Measurements from ENCODE around the gene VWC2. TPM values are rescaled to one million over a fixed set of nuclear protein-coding genes. Genes with fewer than 3 reads are reported as not detected.

Gene VWC2
- polyA plus RNA-seq, 1 of the 3 experiments (the other 2 are of a cell fraction), result not detected

- no peaks in the 10 kb centered on the region for H3K9me3 ChIP-seq
- H3F3A ChIP-seq (replicated peaks; ENCODE audit: insufficient read depth), result no peaks in the 10 kb centered on the region
- no peak for TF ChIP-seq REST (IDR thresholded peaks at IDR 0.05; ENCODE audit: low read depth, low read length)
- no peak for TF ChIP-seq EP300 (IDR thresholded peaks at IDR 0.05; ENCODE audit: borderline replicate concordance in 1 of 2, low read depth in 1 of 2, low read length in 1 of 2)
- no peak for TF ChIP-seq POLR2AphosphoS5 (IDR thresholded peaks at IDR 0.05; ENCODE audit: low read depth, low read length)
- no peak for TF ChIP-seq MAX (IDR thresholded peaks at IDR 0.05; ENCODE audit: low read depth)
- TF ChIP-seq GATA2 (CRISPR knock-in tag; IDR thresholded peaks at IDR 0.05), result no peak
- no peak for TF ChIP-seq RFX5 (IDR thresholded peaks at IDR 0.05; ENCODE audit: low read length)
- TF ChIP-seq SMC3 (IDR thresholded peaks at IDR 0.05; ENCODE audit: low read depth, low read length), result no peak
- TF ChIP-seq RXRA (IDR thresholded peaks at IDR 0.05; ENCODE audit: borderline replicate concordance, low read depth), result no peak
- no peak for TF ChIP-seq USF1 (IDR thresholded peaks at IDR 0.05; ENCODE audit: borderline replicate concordance, low read depth)
- no peak for TF ChIP-seq GABPA (IDR thresholded peaks at IDR 0.05; ENCODE audit: low read depth)
- no peak for TF ChIP-seq FOXJ3 (CRISPR knock-in tag; IDR thresholded peaks at IDR 0.05)
- H3K9me2 ChIP-seq, result no peaks in the 10 kb centered on the region
- H3K9ac ChIP-seq, result no peak overlapping the region
- no peaks in the 10 kb centered on the region for H3K36me3 ChIP-seq (replicated peaks in 1 of 2; ENCODE audit: control insufficient read depth in 1 of 2, insufficient read depth in 2 of 2, low read length in 1 of 2)
- no peak for DNase-seq
- no peak overlapping the region for H2AFZ ChIP-seq (ENCODE audit: low read depth)
- WGBS (ENCODE audit: low lambda C conversion rate), result 5% methylated on average over 3 of the region's 3 CpGs
- CTCF ChIA-PET, result no interaction called here
- H3K4me1 ChIP-seq (ENCODE audit: control insufficient read depth in 1 of 2, insufficient read depth in 2 of 2, low read depth in 1 of 2, low read length in 1 of 2), result no peaks in the 10 kb centered on the region
- no peak overlapping the region for H3K4me2 ChIP-seq
- H3K4me3 ChIP-seq (ENCODE audit: low read depth in 2 of 2, low read length in 1 of 2), result no peak overlapping the region
- POLR2A ChIA-PET, result no interaction called here
- H3K27ac ChIP-seq (ENCODE audit: low read depth in 2 of 2, low read length in 1 of 2), result no peak overlapping the region
- H4K20me1 ChIP-seq (ENCODE audit: insufficient read depth), result no peaks in the 10 kb centered on the region
- no peaks in the 10 kb centered on the region for H3K79me2 ChIP-seq (ENCODE audit: insufficient read depth)
- H3K27me3 ChIP-seq (ENCODE audit: insufficient read depth), result no peaks in the 10 kb centered on the region
These were observed 50.1 kb downstream of the VWC2 start for GRCh38 chr7:49823566-49823965.

GRCh38 chr7:49839863-49840645 lies 66.6 kb downstream of the VWC2 start:
- ChIA-PET POLR2A (no interaction called here), CTCF (no interaction called here)
- no peak for DNase-seq
- Histone ChIP-seq H3K79me2 (ENCODE audit: insufficient read depth) (no peaks in the 10 kb centered on the region), H4K20me1 (ENCODE audit: insufficient read depth) (no peaks in the 10 kb centered on the region), H3K4me3 (ENCODE audit: low read depth in 2 of 2, low read length in 1 of 2) (no peak overlapping the region), H3K9me2 (no peaks in the 10 kb centered on the region), H3F3A (replicated peaks; ENCODE audit: insufficient read depth) (no peaks in the 10 kb centered on the region), H3K9me3 (no peaks in the 10 kb centered on the region), H3K4me2 (no peak overlapping the region), H3K4me1 (ENCODE audit: control insufficient read depth in 1 of 2, insufficient read depth in 2 of 2, low read depth in 1 of 2, low read length in 1 of 2) (no peaks in the 10 kb centered on the region), H3K36me3 (replicated peaks in 1 of 2; ENCODE audit: control insufficient read depth in 1 of 2, insufficient read depth in 2 of 2, low read length in 1 of 2) (no peaks in the 10 kb centered on the region), H3K9ac (no peak overlapping the region), H2AFZ (ENCODE audit: low read depth) (no peak overlapping the region), H3K27me3 (ENCODE audit: insufficient read depth) (peaks cover 17% of the 10 kb centered on the region; the same call in 1 of the 2 replicates), H3K27ac (ENCODE audit: low read depth in 2 of 2, low read length in 1 of 2) (no peak overlapping the region)
- 1% methylated on average over 13 of the region's 13 CpGs for WGBS (ENCODE audit: low lambda C conversion rate)
- TF ChIP-seq YY1 (IDR thresholded peaks at IDR 0.05; ENCODE audit: low read depth), result no peak
- no peak for TF ChIP-seq RCOR1 (IDR thresholded peaks at IDR 0.05; ENCODE audit: low read length)
- TF ChIP-seq IRF3 (IDR thresholded peaks at IDR 0.05; ENCODE audit: low read depth, low read length), result no peak
- TF ChIP-seq ZBTB33 (IDR thresholded peaks at IDR 0.05; ENCODE audit: borderline replicate concordance, low read depth), result no peak
